Vagina (tissue), 2 donors: ENCODE measurements around the gene FFAR3. TPM values are rescaled to one million over a fixed set of nuclear protein-coding genes. Genes with fewer than 3 reads are reported as not detected.

Experiments used
- DNase-seq, 2 donors: peaks; one replicate each; pipeline ENCODE4 v3.0.0-alpha.2; 2017; ENCODE audit errors: extremely low spot score in 2 of 2
- H3K27ac ChIP-seq: fragments of 200-600 bp; sonication (generic); one replicate; pipeline ENCODE4 v1.5.1; 2019
- H3K27me3 ChIP-seq: fragments of 200-600 bp; sonication (generic); one replicate; pipeline ENCODE4 v1.5.1; 2019
- H3K36me3 ChIP-seq, 2 donors: fragments of 200-600 bp; sonication (generic); one replicate each; pipeline ENCODE4 v1.5.1; 2017 to 2019
- H3K4me1 ChIP-seq: fragments of 200-600 bp; sonication (generic); one replicate; pipeline ENCODE4 v1.5.1; 2019
- H3K4me3 ChIP-seq, 2 donors: fragments of 200-600 bp; sonication (generic); 1 replicate in 1 of 2; 2 replicates in 1 of 2; pipeline ENCODE4 v1.5.1; 2016 to 2019
- H3K9me3 ChIP-seq: fragments of 200-600 bp; sonication (generic); one replicate; pipeline ENCODE4 v1.5.1; 2019
- CTCF ChIP-seq, 3 experiments: fragments of 450-650 bp in 2 of 3; fragments of 200-600 bp in 1 of 3; sonication (generic) in 1 of 3; IDR thresholded peaks; one replicate each; pipeline ENCODE4 v1.5.1; 2017 to 2019; ENCODE audit warnings: antibody characterized with exemption in 3 of 3, mild to moderate bottlenecking in 2 of 3, moderate library complexity in 2 of 3
- POLR2A ChIP-seq, 2 donors: fragments of 450-650 bp; IDR thresholded peaks; one replicate each; pipeline ENCODE4 v1.6.1; 2017; ENCODE audit warnings: antibody characterized with exemption in 2 of 2, mild to moderate bottlenecking in 2 of 2, moderate library complexity in 2 of 2
- POLR2AphosphoS5 ChIP-seq, 2 donors: sonication (generic); formaldehyde crosslinking; IDR thresholded peaks; one replicate each; pipeline ENCODE4 v1.9.0; 2017; ENCODE audit warnings: antibody characterized with exemption in 2 of 2, mild to moderate bottlenecking in 2 of 2, low read depth in 1 of 2; ENCODE audit not compliant: insufficient read depth in 1 of 2
- intact Hi-C: fragments of 100-400 bp; cut with DNase I; formaldehyde crosslinking; loops from one replicate; pipeline ENCODE4 v1.15.1; 2023
- total RNA-seq: library from RNA; depleted of rRNA; stranded (reverse); fragments of >200 nt; gene quantifications from one replicate; pipeline ENCODE4 v1.2.3, GENCODE V29; 2016

FFAR3 gene
- total RNA-seq, 1 donor from 2014 or later = not detected

- H3K27me3 ChIP-seq = no peaks in the 10 kb centered on the region
- TF ChIP-seq POLR2A (IDR thresholded peaks at IDR 0.05) (no peak), POLR2AphosphoS5 (IDR thresholded peaks at IDR 0.05; ENCODE audit: insufficient read depth in 1 of 2, low read depth in 1 of 2) (no peak), CTCF (IDR thresholded peaks at IDR 0.05) (no peak)
- H3K36me3 ChIP-seq = no peaks in the 10 kb centered on the region
- no peak overlapping the region for H3K4me3 ChIP-seq
- no peak overlapping the region for H3K27ac ChIP-seq
- no peak for DNase-seq
- intact Hi-C loops = no loop called here
- H3K9me3 ChIP-seq = no peaks in the 10 kb centered on the region
- H3K4me1 ChIP-seq = no peaks in the 10 kb centered on the region
Observed at GRCh38 chr19:35403116-35403760, 45.0 kb downstream of the FFAR3 start.

- no peak for DNase-seq
- no peaks in the 10 kb centered on the region for H3K9me3 ChIP-seq
- no peaks in the 10 kb centered on the region for H3K27me3 ChIP-seq
- intact Hi-C loops = no loop called here
- no peaks in the 10 kb centered on the region for H3K36me3 ChIP-seq
- no peak for TF ChIP-seq CTCF (IDR thresholded peaks at IDR 0.05)
- TF ChIP-seq POLR2AphosphoS5 (IDR thresholded peaks at IDR 0.05; ENCODE audit: insufficient read depth in 1 of 2, low read depth in 1 of 2) = no peak
- no peak for TF ChIP-seq POLR2A (IDR thresholded peaks at IDR 0.05)
- H3K27ac ChIP-seq = no peak overlapping the region
- no peaks in the 10 kb centered on the region for H3K4me1 ChIP-seq
- H3K4me3 ChIP-seq = no peak overlapping the region
Observed at GRCh38 chr19:35404879-35405622, 46.8 kb downstream of the FFAR3 start.

GRCh38 chr19:35407619-35408018, 49.4 kb downstream of the FFAR3 start:
- H3K36me3 ChIP-seq = no peaks in the 10 kb centered on the region
- H3K4me3 ChIP-seq = no peak overlapping the region
- intact Hi-C loops = no loop called here
- H3K27ac ChIP-seq = no peak overlapping the region
- no peaks in the 10 kb centered on the region for H3K9me3 ChIP-seq
- no peaks in the 10 kb centered on the region for H3K4me1 ChIP-seq
- TF ChIP-seq POLR2AphosphoS5 (IDR thresholded peaks at IDR 0.05; ENCODE audit: insufficient read depth in 1 of 2, low read depth in 1 of 2) (no peak), POLR2A (IDR thresholded peaks at IDR 0.05) (no peak), CTCF (IDR thresholded peaks at IDR 0.05) (no peak)
- H3K27me3 ChIP-seq = no peaks in the 10 kb centered on the region
- DNase-seq = no peak

DNA sequence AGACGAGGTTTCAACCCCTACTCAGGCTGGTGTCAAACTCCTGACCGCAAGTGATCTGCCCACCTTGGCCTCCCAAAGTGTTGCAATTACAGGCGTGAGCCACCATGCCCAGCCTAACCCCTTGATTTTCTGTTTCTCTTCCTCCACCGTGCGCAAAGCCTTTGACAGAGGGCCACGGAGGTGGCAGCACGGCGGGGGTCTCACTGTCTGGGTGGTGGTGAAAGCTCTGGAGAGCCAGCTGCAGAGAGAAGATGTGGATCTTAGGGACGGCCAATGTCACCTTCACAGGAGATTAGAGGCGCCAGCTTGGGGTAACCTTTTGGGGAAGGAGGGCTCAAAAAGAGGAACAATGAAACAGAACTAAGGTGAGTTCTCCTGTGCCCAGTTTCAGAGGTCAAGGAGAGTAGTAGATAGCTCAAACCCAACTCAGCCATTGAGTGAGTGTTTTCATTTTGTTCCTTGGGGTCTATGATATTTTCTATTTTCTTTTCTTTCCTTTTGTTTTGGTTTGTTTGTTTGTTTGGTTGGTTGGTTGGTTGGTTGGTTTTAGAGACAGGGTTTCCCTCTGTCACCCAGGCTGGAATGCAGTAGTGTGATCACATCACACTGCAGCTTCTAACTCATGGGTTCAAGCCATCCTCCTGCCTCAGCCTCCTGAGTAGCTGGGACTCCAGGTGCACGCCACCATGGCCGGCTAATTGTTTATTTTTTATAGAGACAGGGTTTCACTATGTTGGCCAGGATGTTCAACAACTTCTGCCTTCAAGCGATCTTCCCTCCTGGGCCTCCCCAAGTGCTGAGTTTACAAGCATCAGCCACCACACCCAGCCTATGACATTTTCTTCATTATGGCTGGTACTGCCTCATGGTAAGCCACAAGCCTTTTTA, 50.3 kb downstream of the FFAR3 start:
- H3K36me3 ChIP-seq = no peaks in the 10 kb centered on the region
- no peak overlapping the region for H3K4me3 ChIP-seq
- no peaks in the 10 kb centered on the region for H3K9me3 ChIP-seq
- H3K27me3 ChIP-seq = no peaks in the 10 kb centered on the region
- no peak for TF ChIP-seq POLR2AphosphoS5 (IDR thresholded peaks at IDR 0.05; ENCODE audit: insufficient read depth in 1 of 2, low read depth in 1 of 2)
- no peak for TF ChIP-seq POLR2A (IDR thresholded peaks at IDR 0.05)
- TF ChIP-seq CTCF (IDR thresholded peaks at IDR 0.05) = no peak
- no peaks in the 10 kb centered on the region for H3K4me1 ChIP-seq
- intact Hi-C loops = no loop called here
- H3K27ac ChIP-seq = no peak overlapping the region
- DNase-seq = no peak
